Breast epithelium (tissue), 4 donors: ENCODE data around the gene SNRPD3. TPM values are rescaled to one million over a fixed set of nuclear protein-coding genes. Genes with fewer than 3 reads are reported as not detected.
A peak's percentile ranks its signal among the peaks of the same experiment; 100 is the strongest.
"Not testable (repeated sequence)": the region's sequence is repeated elsewhere in the genome, so short reads cannot be mapped to it uniquely, and the experiment has no call there.

Experiments
- DNase-seq, 2 donors: peaks; one replicate each; pipeline ENCODE4 v3.0.0-alpha.2; 2019; ENCODE audit warnings: low spot score in 2 of 2
- H3K27ac ChIP-seq, 2 donors: fragments of 200-600 bp; sonication (generic) in 1 of 2; one replicate each; pipeline ENCODE4 v1.5.1; 2016 to 2019; ENCODE audit warnings: mild to moderate bottlenecking in 1 of 2
- H3K27me3 ChIP-seq, 2 donors: fragments of 200-600 bp; sonication (generic) in 1 of 2; one replicate each; pipeline versions ENCODE4 v1.5.1 to v1.6.0; 2017 to 2019; ENCODE audit warnings: control low read depth in 1 of 2, mild to moderate bottlenecking in 1 of 2
- H3K36me3 ChIP-seq: fragments of 200-600 bp; one replicate; pipeline ENCODE4 v1.5.1; 2019
- H3K4me1 ChIP-seq, 2 donors: fragments of 200-600 bp; sonication (generic); one replicate each; pipeline ENCODE4 v1.5.1; 2016 to 2019; ENCODE audit warnings: control low read depth in 1 of 2
- H3K4me3 ChIP-seq, 3 donors: fragments of 200-600 bp; sonication (generic); 1 replicate in 2 of 3; 2 replicates in 1 of 3; pipeline ENCODE4 v1.5.1; 2016 to 2019; ENCODE audit warnings: mild to moderate bottlenecking in 3 of 3, moderate library complexity in 2 of 3
- H3K9me3 ChIP-seq, 2 donors: fragments of 200-600 bp; sonication (generic) in 1 of 2; one replicate each; pipeline ENCODE4 v1.5.1; 2016 to 2019; ENCODE audit warnings: control low read depth in 1 of 2
- POLR2A ChIP-seq: fragments of 450-650 bp; IDR thresholded peaks from one replicate; pipeline ENCODE4 v1.6.1; 2016; ENCODE audit warnings: antibody characterized with exemption, mild to moderate bottlenecking, moderate library complexity
- POLR2AphosphoS5 ChIP-seq, 3 donors: sonication (generic); formaldehyde crosslinking; IDR thresholded peaks; one replicate each; pipeline ENCODE4 v1.6.1; 2017; ENCODE audit warnings: antibody characterized with exemption in 3 of 3
- intact Hi-C: fragments of 100-400 bp; cut with DNase I; formaldehyde crosslinking; loops from one replicate; pipeline ENCODE4 v1.15.1; 2023; ENCODE audit warnings: low total_unique reads
- total RNA-seq, 3 donors: library from RNA; depleted of rRNA; stranded (reverse); fragments of >200 nt; gene quantifications; one replicate each; pipeline ENCODE4 v1.1.0, GENCODE V29; 2016
- TF ChIP-seq, protein P1 (sequence below), 3 donors: fragments of 450-650 bp; IDR thresholded peaks; one replicate each; pipeline ENCODE4 v1.5.1; 2016 to 2017; ENCODE audit warnings: antibody characterized with exemption in 3 of 3, mild to moderate bottlenecking in 3 of 3, moderate library complexity in 3 of 3

The SNRPD3 gene
- total RNA-seq, 3 donors from 2014 or later, result 105 to 148 (median 124) TPM

DNA sequence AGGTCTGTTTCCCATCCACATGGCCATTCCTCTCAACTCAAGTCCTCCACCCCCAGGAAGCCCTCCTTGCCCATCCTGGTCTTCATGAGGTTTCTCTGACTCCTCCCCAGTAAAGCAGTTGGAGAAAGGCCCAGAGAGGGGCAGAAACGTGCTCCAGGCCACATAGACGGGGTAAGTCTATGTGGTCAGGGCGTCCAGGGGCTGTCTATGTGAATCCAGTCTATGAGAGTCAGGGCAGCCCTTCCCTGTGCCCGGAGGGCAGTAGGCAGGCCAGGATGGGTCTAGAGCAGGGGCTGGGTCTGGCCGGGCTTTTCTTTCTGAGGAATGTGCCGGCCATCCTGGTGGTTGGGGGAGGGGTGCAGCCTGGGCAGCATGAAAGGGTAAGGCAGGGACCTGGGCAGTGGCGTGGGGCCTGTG, 12.6 kb upstream of the SNRPD3 start:
- no peak overlapping the region for H3K4me3 ChIP-seq
- TF ChIP-seq, protein P1, sequence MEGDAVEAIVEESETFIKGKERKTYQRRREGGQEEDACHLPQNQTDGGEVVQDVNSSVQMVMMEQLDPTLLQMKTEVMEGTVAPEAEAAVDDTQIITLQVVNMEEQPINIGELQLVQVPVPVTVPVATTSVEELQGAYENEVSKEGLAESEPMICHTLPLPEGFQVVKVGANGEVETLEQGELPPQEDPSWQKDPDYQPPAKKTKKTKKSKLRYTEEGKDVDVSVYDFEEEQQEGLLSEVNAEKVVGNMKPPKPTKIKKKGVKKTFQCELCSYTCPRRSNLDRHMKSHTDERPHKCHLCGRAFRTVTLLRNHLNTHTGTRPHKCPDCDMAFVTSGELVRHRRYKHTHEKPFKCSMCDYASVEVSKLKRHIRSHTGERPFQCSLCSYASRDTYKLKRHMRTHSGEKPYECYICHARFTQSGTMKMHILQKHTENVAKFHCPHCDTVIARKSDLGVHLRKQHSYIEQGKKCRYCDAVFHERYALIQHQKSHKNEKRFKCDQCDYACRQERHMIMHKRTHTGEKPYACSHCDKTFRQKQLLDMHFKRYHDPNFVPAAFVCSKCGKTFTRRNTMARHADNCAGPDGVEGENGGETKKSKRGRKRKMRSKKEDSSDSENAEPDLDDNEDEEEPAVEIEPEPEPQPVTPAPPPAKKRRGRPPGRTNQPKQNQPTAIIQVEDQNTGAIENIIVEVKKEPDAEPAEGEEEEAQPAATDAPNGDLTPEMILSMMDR (IDR thresholded peaks at IDR 0.05), result no peak
- TF ChIP-seq POLR2A, result no peak
- no peak for TF ChIP-seq POLR2AphosphoS5 (IDR thresholded peaks at IDR 0.05)
- H3K27ac ChIP-seq, result peak overlapping the region; percentile 68 to 69
- H3K9me3 ChIP-seq, result no peaks in the 10 kb centered on the region
- H3K27me3 ChIP-seq, result no peaks in the 10 kb centered on the region
- intact Hi-C loops, result no loop called here
- no peaks in the 10 kb centered on the region for H3K36me3 ChIP-seq
- DNase-seq, result no peak
- H3K4me1 ChIP-seq, result peaks cover 2 to 6% of the 10 kb centered on the region in 2 donors

DNA sequence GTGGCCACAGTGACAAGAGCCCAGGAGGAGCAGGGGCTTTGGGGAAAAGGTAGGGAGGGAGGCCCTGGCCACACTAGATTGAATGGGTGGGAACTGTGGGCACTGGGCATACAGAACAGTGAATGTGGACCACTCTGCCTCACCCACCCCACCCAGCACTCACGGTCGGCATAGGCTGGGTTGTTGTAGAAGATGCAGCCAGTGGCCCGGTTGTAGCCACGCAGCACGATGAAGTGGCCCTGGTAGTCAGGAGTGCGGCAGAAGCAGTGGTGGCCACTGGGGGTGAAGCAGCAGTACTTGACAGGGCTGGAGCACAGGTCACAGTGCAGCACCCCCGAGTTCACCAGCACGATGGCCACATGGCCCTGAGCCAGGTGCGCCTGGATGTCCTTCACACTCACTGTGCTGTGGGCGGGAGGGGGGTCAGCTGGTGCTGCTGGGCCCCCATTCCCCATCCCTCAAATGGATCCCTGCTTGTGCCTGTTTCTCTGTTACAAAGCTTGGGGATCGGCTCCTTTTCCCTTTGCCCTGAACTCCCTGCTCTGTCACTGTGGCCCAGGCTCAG, 12.0 kb upstream of the SNRPD3 start:
- H3K9me3 ChIP-seq, result no peaks in the 10 kb centered on the region
- DNase-seq, result no peak
- peaks cover 2 to 6% of the 10 kb centered on the region in 2 donors for H3K4me1 ChIP-seq
- intact Hi-C loops, result no loop called here
- no peaks in the 10 kb centered on the region for H3K27me3 ChIP-seq
- H3K27ac ChIP-seq, result peak overlapping the region; percentile 68 to 69
- TF ChIP-seq, protein P1 (IDR thresholded peaks at IDR 0.05), result no peak
- TF ChIP-seq POLR2A (no peak), POLR2AphosphoS5 (IDR thresholded peaks at IDR 0.05) (no peak)
- H3K4me3 ChIP-seq, result no peak overlapping the region
- no peaks in the 10 kb centered on the region for H3K36me3 ChIP-seq

DNA sequence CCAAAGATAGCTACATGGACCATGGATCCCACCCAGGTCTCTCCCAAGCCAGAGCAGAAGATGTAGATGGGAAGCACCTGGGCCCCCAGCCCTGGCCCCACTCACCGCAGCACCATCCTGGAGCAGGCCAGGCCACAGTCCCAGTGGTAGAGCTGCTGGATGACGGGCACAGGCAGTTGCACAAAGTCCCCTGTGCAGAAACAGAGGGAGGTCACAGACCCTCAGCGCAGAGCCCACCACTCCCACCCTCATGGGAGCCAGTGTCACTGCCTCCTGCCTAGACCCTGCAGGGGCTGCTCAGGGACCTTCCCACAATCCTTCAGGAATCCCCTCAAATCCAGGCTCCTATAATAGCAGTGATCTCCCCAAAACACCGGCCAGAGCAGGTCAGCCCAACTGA, 7.0 kb upstream of the SNRPD3 start:
- peaks cover 0 to 6% of the 10 kb centered on the region in 2 donors for H3K4me1 ChIP-seq
- H3K9me3 ChIP-seq, result no peaks in the 10 kb centered on the region
- DNase-seq, result no peak

DNA sequence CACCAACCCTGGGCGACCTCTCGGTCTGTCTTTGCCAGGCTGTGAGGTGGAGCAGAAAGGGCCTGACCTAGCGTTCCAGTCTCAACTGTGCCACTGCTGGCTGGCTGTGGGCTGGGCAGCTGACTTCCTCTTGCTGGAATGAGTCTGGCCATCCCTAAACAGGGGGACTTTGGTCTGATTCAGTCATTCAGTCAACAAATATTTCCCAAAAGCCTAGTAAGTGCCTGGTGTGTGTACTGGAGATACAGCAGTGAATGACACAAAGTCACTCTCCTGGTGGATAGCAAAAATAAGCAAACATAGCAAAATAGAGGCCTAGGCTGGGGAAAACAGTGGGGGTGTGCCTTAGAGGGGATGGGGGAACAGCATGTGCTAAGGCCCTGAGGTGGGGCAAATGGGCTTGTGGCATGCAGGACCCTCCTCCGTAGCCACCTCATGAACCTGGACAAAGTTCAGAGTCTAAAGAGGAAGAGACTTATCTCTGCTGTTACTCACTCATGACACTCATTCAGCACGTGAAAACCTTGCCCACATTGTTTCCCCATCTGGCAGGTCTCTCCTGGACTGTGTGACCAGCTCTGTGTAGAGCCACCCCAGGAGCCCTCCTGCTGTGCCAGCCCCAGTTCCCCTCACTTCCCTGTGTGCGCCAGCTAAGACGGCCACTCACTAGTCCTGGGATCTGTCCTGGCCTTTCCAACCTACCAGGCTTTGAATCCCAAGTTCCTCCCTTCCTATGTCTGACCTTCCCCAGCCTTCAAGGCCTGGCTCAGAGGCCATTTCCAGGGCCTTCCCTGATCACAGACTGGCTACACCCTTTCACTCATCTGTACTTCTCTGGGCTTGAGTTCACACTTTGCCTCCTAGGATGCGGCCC, 5.5 kb upstream of the SNRPD3 start:
- Histone ChIP-seq H3K36me3 (no peaks in the 10 kb centered on the region), H3K9me3 (no peaks in the 10 kb centered on the region), H3K27ac (no peak overlapping the region), H3K4me3 (no peak overlapping the region), H3K27me3 (no peaks in the 10 kb centered on the region), H3K4me1 (peaks cover 0 to 10% of the 10 kb centered on the region in 2 donors)
- intact Hi-C loops, result no loop called here
- DNase-seq, result no peak
- TF ChIP-seq, protein P1 (IDR thresholded peaks at IDR 0.05), result no peak
- TF ChIP-seq POLR2AphosphoS5 (IDR thresholded peaks at IDR 0.05), result no peak
- TF ChIP-seq POLR2A, result no peak

More for the DNA sequence above, 7.0 kb upstream of the SNRPD3 start:
- intact Hi-C loops, result no loop called here
- Histone ChIP-seq H3K27ac (no peak overlapping the region), H3K4me3 (no peak overlapping the region), H3K27me3 (no peaks in the 10 kb centered on the region), H3K36me3 (no peaks in the 10 kb centered on the region)
- TF ChIP-seq POLR2A, result no peak
- TF ChIP-seq POLR2AphosphoS5 (IDR thresholded peaks at IDR 0.05), result no peak
- TF ChIP-seq, protein P1 (IDR thresholded peaks at IDR 0.05), result no peak

DNA sequence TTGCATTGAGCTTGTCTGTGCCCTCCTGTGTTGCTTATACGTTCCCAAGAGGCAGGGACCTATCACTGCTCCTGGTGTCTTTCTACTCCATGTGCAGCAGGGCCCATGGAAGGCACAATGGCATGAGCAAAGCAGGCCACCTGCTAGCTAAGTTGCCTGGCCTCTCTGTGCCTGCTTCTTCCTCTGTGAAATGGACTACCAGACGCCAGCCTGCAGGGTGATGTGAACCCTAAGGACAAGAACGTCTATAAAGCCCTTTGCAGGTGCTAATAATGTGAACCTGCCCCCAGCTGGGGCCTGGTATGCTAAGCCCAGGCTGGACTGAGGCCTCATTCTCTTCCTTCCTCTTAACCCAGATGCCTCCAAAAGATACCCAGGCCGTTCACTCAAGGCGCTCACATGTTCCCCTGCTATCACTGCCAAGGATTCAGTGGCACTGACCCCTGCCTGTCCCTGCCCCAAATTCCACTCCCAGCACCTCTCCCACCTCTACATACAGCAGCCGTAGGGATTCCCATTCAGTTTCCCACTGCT, 4.8 kb upstream of the SNRPD3 start:
- intact Hi-C loops, result no loop called here
- peaks cover 0 to 10% of the 10 kb centered on the region in 2 donors for H3K4me1 ChIP-seq
- no peaks in the 10 kb centered on the region for H3K27me3 ChIP-seq
- H3K4me3 ChIP-seq, result no peak overlapping the region
- H3K27ac ChIP-seq, result no peak overlapping the region
- H3K36me3 ChIP-seq, result no peaks in the 10 kb centered on the region
- no peaks in the 10 kb centered on the region for H3K9me3 ChIP-seq
- DNase-seq, result no peak
- TF ChIP-seq, protein P1 (IDR thresholded peaks at IDR 0.05), result no peak
- no peak for TF ChIP-seq POLR2A
- no peak for TF ChIP-seq POLR2AphosphoS5 (IDR thresholded peaks at IDR 0.05)

DNA sequence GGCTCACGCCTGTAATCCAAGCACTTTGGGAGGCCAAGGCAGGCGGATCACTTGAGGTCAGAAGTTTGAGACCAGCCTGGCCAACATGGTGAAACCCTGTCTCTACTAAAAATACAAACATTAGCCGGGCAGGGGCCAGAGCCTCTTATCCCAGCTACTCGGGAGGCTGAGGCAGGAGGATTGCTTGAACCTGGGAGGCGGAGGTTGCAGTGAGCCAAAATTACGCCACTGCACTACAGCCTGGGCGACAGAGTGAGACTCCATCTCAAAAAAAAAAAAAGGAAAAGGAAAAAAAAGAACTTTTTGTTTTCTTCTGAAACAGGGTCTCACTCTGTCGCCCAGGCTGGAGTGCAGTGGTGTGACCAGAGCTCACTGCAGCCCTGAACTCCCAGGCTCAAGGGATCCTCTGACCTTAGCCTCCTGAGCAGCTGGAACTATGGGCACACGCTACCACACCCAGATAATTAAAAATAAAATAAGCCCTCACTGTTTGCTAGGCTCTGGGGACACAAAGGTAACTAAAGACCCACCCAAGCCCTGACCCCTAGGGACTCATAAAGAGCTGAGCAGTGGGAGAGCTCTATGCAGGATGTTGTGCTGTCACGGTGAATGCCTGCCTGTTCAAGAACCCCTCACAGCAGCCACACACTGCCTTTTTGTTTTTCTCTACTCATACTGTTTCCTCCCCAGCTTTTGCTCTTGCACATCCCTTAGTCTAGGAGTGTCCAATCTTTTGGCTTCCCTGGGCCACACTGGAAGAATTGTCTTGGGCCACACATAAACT, 3.1 kb upstream of the SNRPD3 start:
- intact Hi-C loops, H3K9me3 ChIP-seq, H3K27me3 ChIP-seq, H3K27ac ChIP-seq, H3K36me3 ChIP-seq, DNase-seq: not testable (repeated sequence)
- Histone ChIP-seq H3K4me3 (peak overlapping the region in 1 of 3 donors; percentile 77), H3K4me1 (peaks cover 0 to 21% of the 10 kb centered on the region in 2 donors)
